Tibial nerve (tissue), 4 donors: Measurements from ENCODE around the gene TTC23.

Experiments
- EP300 ChIP-seq, 2 donors: sonication (generic); formaldehyde crosslinking; IDR thresholded peaks; one replicate each; pipeline ENCODE4 v1.6.1; 2017; ENCODE audit warnings: antibody characterized with exemption in 2 of 2, mild to moderate bottlenecking in 1 of 2
- POLR2A ChIP-seq, 2 donors: fragments of 450-650 bp; IDR thresholded peaks; one replicate each; pipeline ENCODE4 v1.6.1; 2017; ENCODE audit warnings: antibody characterized with exemption in 2 of 2, mild to moderate bottlenecking in 2 of 2, moderate library complexity in 2 of 2
- TF ChIP-seq, protein P1 (sequence below), 5 experiments: fragments of 200-600 bp in 3 of 5; fragments of 450-650 bp in 2 of 5; sonication (generic) in 3 of 5; IDR thresholded peaks; one replicate each; pipeline ENCODE4 v1.5.1; 2016 to 2019; ENCODE audit warnings: antibody characterized with exemption in 5 of 5, mild to moderate bottlenecking in 3 of 5, moderate library complexity in 2 of 5

DNA sequence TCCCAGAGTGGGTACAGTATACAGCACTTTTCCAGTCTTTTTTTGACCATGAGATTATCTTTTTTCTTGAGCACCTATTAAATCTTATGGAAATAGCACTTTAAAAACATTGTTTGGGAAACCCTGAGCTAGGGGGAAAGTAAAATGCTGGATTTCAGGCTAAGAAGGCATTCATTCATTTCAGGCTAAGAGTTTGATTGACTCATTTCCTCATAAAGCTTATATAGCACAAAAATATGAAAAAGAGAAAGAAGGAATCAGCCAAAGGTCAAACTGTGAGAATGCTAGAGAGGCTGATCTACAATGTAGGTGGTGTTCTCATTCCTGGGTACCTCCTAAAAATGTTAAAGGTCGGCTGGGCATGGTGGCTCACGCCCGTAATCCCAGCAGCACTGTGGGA is 10.5 kb downstream of the TTC23 start:
- TF ChIP-seq POLR2A (IDR thresholded peaks at IDR 0.05): no peak
- no peak for TF ChIP-seq EP300 (IDR thresholded peaks at IDR 0.05)
- TF ChIP-seq, protein P1, sequence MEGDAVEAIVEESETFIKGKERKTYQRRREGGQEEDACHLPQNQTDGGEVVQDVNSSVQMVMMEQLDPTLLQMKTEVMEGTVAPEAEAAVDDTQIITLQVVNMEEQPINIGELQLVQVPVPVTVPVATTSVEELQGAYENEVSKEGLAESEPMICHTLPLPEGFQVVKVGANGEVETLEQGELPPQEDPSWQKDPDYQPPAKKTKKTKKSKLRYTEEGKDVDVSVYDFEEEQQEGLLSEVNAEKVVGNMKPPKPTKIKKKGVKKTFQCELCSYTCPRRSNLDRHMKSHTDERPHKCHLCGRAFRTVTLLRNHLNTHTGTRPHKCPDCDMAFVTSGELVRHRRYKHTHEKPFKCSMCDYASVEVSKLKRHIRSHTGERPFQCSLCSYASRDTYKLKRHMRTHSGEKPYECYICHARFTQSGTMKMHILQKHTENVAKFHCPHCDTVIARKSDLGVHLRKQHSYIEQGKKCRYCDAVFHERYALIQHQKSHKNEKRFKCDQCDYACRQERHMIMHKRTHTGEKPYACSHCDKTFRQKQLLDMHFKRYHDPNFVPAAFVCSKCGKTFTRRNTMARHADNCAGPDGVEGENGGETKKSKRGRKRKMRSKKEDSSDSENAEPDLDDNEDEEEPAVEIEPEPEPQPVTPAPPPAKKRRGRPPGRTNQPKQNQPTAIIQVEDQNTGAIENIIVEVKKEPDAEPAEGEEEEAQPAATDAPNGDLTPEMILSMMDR (IDR thresholded peaks at IDR 0.05): no peak
